ENCODE measurements around the gene TRMT11. TPM values are rescaled to one million over a fixed set of nuclear protein-coding genes. Genes with fewer than 3 reads are reported as not detected.

Gene TRMT11
- total and polyA plus RNA-seq, 9 of the 15 experiments (the other 6 are each of a cell fraction or from before 2014, with no cell fraction given): 38.8 to 88.0 (median 59.8) TPM

- TF ChIP-seq ZNF398 (CRISPR knock-in tag; IDR thresholded peaks at IDR 0.05) (no peak), TEAD1 (CRISPR knock-in tag; IDR thresholded peaks at IDR 0.05) (peak in 1 of 2 experiments; percentile 82; a peak in 2 of 4 replicates), POLR2AphosphoS2 (IDR thresholded peaks at IDR 0.05; ENCODE audit: low read length) (no peak), GTF2E2 (tag; IDR thresholded peaks at IDR 0.05) (no peak), CEBPB (tag; IDR thresholded peaks at IDR 0.05) (no peak), ZNF175 (CRISPR knock-in tag; IDR thresholded peaks at IDR 0.05; ENCODE audit: low read depth) (no peak), SRSF9 (IDR thresholded peaks at IDR 0.05; ENCODE audit: borderline replicate concordance, low read depth, low read length) (no peak), ZBED1 (IDR thresholded peaks at IDR 0.05) (no peak), SP2 (IDR thresholded peaks at IDR 0.05; ENCODE audit: extremely low read depth, low read depth, low read length, poor library complexity, severe bottlenecking) (no peak), CREM (IDR thresholded peaks at IDR 0.05; ENCODE audit: low read depth) (peak; percentile 78), CREB5 (CRISPR knock-in tag; IDR thresholded peaks at IDR 0.05) (no peak), BHLHE40 (IDR thresholded peaks at IDR 0.05; ENCODE audit: low read length) (peak; percentile 81), LEF1 (IDR thresholded peaks at IDR 0.05) (peak; percentile 47; the same call in 1 of the 2 replicates), ASH1L (IDR thresholded peaks at IDR 0.05; ENCODE audit: borderline replicate concordance, low read depth, partially characterized antibody) (no peak), NFE2L1 (tag; IDR thresholded peaks at IDR 0.05; ENCODE audit: borderline replicate concordance, low read depth) (no peak), ARNT (IDR thresholded peaks at IDR 0.05) (no peak), SRSF3 (IDR thresholded peaks at IDR 0.05; ENCODE audit: insufficient read depth, low read length) (no peak), SRSF1 (IDR thresholded peaks at IDR 0.05; ENCODE audit: low read depth, low read length) (no peak), RBM15 (IDR thresholded peaks at IDR 0.05; ENCODE audit: insufficient read depth, low read length) (no peak), ARID4B (CRISPR knock-in tag; IDR thresholded peaks at IDR 0.05) (no peak)
Measured at GRCh38 chr6:126054258-126054702, 67.9 kb downstream of the TRMT11 start (continued).

All from K562 (cell line).